GOT3 (cell line): ENCODE results near the gene CRYL1.

ENCODE experiments used
- DNase-seq: peaks from one replicate; lab custom pipeline; 2025; ENCODE audit warnings: mixed read lengths; lab: John Stamatoyannopoulos, UW

The CRYL1 gene

GRCh38 chr13:20525601-20526544 lies at the start of gene CRYL1:
TSS of gene CRYL1 (minus strand) at chr13:20525857. CDS start at chr13:20525794, 63 bp downstream.
- DNase-seq, result no peak

- no peak for DNase-seq
These were observed 48.0 kb upstream of the CRYL1 start for GRCh38 chr13:20573636-20574035.

- DNase-seq, result no peak
These were observed 47.5 kb upstream of the CRYL1 start for GRCh38 chr13:20573186-20573585.

- DNase-seq, result no peak
These were observed 46.0 kb upstream of the CRYL1 start for GRCh38 chr13:20571676-20572075.

- DNase-seq, result no peak
These were observed 44.9 kb upstream of the CRYL1 start for GRCh38 chr13:20570517-20570916.

- DNase-seq, result no peak
These were observed 42.3 kb upstream of the CRYL1 start for GRCh38 chr13:20567881-20568528.

GRCh38 chr13:20566898-20567874 lies 41.5 kb upstream of the CRYL1 start, which contains the start of gene IFT88:
TSS of gene IFT88 (plus strand) at chr13:20567157. CDS start at chr13:20574386, 7,229 bp downstream.
- peak; percentile 76 for DNase-seq

- DNase-seq, result no peak
These were observed 40.8 kb upstream of the CRYL1 start for GRCh38 chr13:20566468-20566897.

- no peak for DNase-seq
These were observed 39.6 kb upstream of the CRYL1 start for GRCh38 chr13:20565115-20565736.

- no peak for DNase-seq
These were observed 36.1 kb upstream of the CRYL1 start for GRCh38 chr13:20561741-20562140.

- no peak for DNase-seq
These were observed 34.2 kb upstream of the CRYL1 start for GRCh38 chr13:20559659-20560356.

- no peak for DNase-seq
These were observed 33.3 kb upstream of the CRYL1 start for GRCh38 chr13:20558982-20559381.

GRCh38 chr13:20553311-20553710 lies 27.7 kb upstream of the CRYL1 start:
- DNase-seq, result no peak

- DNase-seq, result no peak
These were observed 25.1 kb upstream of the CRYL1 start for GRCh38 chr13:20550799-20551198.

GRCh38 chr13:20547479-20547908 lies 21.8 kb upstream of the CRYL1 start:
- DNase-seq, result no peak

- no peak for DNase-seq
These were observed 20.9 kb upstream of the CRYL1 start for GRCh38 chr13:20546556-20546955.

- no peak for DNase-seq
These were observed 18.7 kb upstream of the CRYL1 start for GRCh38 chr13:20544201-20544923.

- no peak for DNase-seq
These were observed 11.3 kb upstream of the CRYL1 start for GRCh38 chr13:20536992-20537391.

- DNase-seq, result no peak
These were observed 8.5 kb upstream of the CRYL1 start for GRCh38 chr13:20534038-20534608.

- DNase-seq, result no peak
These were observed 2.8 kb upstream of the CRYL1 start for GRCh38 chr13:20528452-20528851.
